ENCODE measurements around the gene SPRY1.

The SPRY1 gene

GRCh38 chr4:123380728-123381716, 15.6 kb upstream of the SPRY1 start:
- no peak for DNase-seq

GRCh38 chr4:123381996-123382395, 14.6 kb upstream of the SPRY1 start:
- no peak for DNase-seq

- DNase-seq = no peak
Measured at GRCh38 chr4:123383566-123383965, 13.0 kb upstream of the SPRY1 start.

GRCh38 chr4:123386609-123387008, 10.0 kb upstream of the SPRY1 start:
- no peak for DNase-seq

- DNase-seq = no peak
Measured at GRCh38 chr4:123390846-123391456, 5.6 kb upstream of the SPRY1 start.

GRCh38 chr4:123393721-123394120, 2.9 kb upstream of the SPRY1 start:
- DNase-seq = no peak

DNA sequence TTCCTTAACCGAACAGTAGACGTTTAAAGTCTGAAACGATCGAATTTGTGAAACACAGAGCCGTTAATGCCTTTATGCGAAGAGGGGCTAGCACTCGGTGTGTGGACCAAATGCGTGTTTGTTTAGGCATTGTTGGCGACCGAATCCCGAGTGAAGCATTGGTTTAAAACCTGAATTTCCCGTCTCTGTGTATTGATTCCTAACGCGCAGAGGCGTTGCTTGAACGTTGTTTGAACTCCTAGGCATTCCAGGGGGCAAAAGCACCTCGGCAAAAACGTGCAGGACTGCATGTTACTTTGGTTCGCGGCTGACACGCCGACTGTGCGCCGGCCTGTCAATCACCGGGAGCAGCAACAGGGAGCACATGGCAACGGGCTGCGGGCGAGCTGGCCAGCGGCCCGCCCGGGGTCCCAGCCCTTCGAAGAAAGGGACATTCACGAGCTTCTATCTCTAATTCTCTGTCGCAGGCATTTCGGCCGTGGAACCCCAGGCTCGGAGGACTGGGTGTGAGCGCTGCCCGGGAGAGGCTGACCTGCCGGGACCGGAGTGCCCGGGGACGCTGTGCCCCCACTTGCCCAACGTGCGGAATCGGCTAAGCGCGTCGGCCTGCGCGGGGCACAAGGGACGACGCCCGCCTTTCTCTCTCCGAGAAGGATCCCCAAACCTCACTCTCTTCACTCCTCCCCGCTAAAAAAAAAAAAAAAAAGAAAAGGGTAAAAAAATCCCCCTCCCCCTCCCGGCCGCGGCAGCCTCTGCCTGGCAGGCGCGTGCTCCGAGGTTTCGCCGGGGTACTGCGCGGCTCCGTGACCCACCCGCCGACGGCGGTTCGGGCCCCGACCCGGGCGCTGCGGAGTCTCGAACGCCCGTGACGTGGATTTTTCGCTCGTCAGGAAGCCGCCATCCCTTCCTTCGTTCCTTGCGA, 810 bp downstream of the SPRY1 start:
- DNase-seq = peak; percentile 8 to 30

DNA sequence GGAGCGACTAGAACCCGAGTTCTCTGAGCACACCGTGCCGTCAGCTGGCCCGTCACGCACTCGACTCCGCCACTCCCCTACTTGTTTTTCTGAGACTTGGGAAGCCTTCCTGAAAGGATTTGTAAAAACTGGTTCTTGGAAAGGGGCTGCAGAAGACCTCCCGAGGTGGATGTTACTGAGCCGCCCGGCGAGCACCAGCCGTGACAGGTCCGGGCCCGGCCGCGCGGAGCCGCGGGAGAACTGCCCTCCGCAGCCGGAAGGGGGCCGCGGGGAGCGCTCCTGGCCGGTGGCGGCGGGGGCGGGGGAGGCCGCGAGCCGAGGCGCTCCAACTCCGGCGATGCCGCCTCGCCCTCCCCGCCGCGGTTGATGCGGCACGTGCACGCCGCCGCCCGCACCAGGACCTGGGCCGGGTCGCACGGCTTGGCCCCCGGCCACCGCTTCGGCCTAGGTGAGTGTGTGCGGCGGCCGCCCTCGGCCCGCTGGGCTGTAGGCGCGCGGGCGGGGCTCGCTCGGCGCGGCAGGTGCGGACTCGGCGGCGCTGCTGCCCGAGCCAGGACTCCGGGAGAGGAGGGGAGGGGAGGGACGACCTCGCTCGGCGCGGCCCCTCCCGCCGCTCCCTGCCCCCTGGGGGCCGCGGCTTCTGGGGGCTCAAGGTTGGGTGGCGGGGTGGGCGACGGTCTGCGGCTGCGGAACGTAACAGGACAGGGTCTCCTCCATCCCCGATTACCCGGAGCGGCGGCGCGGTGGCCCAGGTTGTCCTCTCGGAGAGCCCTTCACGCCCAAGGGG, 1.7 kb downstream of the SPRY1 start:
- DNase-seq = peak; percentile 26 to 59

DNA sequence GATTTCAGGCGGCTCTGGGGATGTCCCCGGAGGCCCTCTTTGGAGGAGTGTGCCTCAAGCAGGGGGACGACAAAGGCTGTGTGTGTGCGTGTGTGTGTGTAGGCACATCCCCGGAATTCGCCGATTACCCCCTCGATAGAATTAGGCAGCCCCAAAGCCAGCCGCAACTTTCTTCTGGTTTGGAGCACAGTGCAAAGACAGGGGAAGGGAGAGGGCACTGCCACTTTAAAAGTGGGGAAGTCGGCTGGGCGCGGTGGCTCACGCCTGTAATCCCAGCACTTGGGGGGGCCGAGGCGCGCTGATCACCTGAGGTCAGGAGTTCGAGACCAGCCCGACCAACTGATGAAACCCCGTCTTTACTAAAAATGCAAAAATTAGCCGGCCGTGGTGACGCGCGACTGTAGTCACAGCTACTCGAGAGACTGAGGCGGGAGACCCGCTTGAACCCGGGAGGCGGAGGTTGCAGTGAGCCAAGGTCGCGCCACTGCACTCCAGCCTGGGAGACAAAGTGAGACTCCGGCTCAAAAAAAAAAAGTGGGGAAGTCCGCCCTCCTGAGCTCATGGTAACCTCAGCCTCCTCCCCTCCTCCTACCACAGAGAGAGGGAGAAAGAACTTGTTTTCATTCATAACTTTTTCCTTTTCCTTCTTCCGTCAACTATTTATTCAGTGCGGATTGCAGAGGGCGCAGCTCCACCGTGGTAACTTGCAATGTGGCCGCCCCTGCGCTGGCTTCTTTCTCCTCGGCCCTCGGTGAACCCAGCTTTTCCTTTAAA, 2.4 kb downstream of the SPRY1 start:
- DNase-seq = no peak

GRCh38 chr4:123399627-123400358, 3.2 kb downstream of the SPRY1 start:
- DNase-seq = no peak

DNA sequence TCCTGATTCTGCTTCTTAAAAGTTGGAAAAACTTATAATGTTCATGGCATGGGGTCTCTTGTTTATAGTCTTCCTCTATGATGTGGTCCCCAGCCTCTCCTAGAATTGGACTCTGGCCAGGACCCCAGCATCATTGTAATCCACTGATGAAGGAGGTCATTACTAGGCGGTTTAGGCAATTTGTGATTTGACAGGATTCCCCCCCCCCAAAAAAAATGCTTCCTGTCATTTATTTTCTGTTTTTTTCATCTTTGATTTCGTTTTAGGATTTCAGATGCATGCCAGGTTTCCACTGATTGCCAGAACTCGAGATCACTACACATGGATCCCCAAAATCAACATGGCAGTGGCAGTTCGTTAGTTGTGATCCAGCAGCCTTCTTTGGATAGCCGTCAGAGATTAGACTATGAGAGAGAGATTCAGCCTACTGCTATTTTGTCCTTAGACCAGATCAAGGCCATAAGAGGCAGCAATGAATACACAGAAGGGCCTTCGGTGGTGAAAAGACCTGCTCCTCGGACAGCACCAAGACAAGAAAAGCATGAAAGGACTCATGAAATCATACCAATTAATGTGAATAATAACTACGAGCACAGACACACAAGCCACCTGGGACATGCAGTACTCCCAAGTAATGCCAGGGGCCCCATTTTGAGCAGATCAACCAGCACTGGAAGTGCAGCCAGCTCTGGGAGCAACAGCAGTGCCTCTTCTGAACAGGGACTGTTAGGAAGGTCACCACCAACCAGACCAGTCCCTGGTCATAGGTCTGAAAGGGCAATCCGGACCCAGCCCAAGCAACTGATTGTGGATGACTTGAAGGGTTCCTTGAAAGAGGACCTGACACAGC, 4.9 kb downstream of the SPRY1 start:
- no peak for DNase-seq

DNA sequence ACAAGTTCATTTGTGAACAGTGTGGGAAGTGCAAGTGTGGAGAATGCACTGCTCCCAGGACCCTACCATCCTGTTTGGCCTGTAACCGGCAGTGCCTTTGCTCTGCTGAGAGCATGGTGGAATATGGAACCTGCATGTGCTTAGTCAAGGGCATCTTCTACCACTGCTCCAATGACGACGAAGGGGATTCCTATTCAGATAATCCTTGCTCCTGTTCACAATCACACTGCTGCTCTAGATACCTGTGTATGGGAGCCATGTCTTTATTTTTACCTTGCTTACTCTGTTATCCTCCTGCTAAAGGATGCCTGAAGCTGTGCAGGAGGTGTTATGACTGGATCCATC, 5.5 kb downstream of the SPRY1 start:
- DNase-seq = no peak

DNA sequence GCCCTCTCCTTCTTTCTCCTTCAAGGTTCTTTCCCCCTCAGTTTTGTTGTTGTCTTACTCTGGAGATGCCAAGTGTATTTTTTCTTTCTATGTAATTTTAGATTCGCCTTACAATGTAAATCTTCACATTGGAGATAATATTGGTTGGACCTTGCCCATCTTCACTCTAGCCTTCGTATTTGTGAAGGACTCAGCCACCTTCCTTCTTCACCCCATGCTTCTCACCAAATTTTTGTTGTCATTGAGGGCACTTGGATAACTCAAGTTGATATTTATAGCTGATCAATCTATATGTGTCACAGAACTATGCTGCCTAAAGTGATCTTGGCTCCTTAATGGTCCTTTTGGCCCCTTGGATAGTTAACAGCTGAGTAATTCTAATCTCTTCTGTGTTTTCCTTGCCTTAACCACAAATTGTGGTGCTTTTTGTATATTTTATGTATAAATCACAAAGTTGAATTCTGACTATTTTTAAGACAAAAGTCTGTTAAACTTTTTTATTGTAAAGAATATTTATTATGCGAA, 6.5 kb downstream of the SPRY1 start:
- DNase-seq = no peak

DNA sequence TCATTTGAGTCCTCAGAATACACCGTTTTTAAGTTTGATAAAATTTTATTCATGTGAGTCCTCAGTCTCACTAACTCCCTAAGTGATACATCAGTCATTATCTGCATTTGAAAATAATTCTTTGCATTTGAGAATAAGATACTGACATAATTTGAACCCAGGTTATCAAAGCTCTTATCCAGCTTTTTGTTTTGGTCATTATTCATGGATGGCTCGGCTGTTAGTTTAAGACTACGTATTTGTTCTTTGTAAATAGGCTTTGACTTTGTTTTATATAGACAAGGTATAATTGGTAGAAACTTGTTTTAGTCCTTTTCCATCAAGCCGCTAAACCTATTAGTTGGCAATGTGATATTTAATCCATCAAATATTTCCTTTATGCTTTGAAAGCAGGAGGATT, 7.9 kb downstream of the SPRY1 start:
- no peak for DNase-seq

DNA sequence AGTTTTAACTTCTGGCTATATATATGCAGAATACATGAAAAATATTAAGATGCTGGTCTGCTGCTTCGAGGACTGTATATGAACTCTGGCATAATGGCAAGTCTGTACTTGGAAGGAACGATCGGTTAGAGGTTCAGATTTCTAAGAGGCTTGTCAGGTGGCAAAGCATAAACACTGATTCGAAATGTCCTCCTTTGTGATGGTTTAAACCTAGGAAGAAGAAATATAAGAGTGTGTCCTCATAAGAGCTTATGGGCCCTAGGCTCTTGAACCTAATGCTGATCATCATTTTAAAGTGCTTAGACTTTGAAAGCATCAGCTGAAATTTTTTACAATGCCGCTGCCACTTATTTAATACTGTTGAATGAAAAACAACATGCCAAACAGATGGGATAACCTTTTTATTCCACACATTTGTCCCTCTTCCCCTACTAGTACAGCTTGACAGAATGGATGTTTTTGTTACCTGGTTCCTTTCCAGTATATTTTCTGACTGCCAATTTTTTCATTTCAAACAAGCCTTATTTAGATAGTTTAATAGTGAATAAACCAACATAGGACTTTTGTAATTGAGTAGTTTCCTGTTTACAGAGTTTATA, 8.8 kb downstream of the SPRY1 start:
- DNase-seq = no peak

DNA sequence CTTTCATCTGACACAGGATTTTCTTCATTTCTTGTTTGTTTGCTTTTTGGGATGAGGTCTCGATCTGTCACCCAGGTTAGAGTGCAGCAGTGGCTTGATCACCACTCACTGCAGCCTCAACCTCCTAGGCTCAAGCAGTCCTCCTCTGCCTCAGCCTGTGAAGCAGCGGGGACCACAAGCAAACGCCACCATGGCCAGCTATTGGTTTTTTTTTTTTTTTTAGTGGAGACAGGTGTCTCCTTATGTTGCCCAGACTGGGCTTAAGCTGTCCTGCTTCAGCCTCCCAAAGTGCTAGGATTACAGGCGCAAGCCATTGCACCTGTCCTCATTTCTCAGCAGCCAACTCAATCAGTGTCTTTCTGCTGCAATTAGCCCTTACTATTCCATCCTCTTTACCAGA, 10.3 kb downstream of the SPRY1 start:
- no peak for DNase-seq

DNA sequence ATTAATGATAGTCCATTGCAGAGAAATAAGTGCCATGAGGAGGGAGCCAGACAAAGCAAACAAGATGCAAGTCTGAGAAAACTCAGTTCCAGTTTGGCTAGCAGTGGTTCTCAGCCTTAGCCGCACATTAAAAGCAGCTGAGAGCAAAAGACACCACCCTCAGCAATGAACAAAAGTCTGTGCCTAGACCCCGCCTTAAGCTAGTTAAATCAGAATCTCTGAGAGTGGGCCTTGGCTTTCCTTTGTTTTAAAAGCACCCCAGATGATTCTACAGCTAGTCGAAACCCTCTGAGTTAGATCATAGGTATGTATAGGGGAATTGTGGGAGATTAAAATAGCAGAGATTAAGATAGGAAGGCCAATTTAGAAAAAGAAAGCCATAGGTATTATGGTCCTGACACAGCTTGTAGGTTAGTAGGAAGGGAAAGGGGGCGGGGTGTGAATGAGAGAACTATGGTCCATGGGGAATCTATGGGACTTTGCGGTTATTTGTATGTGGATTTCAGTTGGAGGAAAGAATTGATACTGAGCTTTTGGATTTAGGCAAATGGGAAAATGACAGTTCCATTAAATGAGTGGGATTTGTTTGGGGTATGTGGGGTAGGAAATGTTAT, 12.0 kb downstream of the SPRY1 start:
- no peak for DNase-seq

DNA sequence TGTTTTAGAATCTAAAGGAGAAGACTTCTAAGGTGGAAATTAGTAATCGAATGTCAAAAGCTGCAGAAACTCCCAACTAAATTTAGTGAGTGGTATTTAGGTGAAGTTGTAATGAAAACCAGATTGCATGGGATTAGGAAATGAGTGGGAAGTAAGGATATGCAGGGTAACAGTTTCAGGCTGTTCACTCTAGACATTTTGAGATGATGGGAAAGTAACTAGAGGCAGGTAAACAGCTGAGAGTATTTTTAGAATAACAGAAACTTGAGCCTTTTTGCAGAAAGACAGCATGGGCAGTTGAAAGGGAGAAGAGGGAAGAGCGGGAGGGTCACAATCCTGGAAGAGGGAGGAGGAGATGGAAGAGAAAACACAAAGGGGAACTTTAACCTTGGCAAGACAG, 12.7 kb downstream of the SPRY1 start:
- DNase-seq = no peak

DNA sequence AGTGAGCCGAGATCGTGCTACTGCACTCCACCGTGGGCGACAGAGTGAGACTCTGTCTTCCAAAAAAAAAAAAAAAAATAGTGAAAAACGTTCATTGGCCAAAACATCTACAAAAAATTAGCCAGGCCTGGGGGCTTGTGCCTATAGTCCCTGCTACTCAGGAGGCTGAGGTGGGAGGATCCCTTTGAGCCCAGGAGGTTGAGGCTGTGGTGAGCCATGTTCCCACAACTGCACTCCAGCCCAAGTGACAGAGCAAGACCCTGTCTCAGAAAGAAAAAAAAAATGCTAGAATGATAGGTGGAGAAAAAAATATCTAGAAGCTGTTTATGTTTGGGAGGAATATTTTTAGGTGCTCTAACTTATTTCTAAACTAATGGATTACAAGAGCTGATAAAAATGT, 14.9 kb downstream of the SPRY1 start:
- DNase-seq = no peak

All from NCI-H1930 (cell line).